CD4-positive, alpha-beta T cell treated with Interleukin-4 for 4 hours (primary cell): Measurements from ENCODE around the gene SLTM.
"Not testable (repeated sequence)": the region's sequence is repeated elsewhere in the genome, so short reads cannot be mapped to it uniquely, and the experiment has no call there.

Source experiments
- DNase-seq: peaks from one replicate; pipeline ENCODE4 v3.0.0-alpha.2; 2020

SLTM gene

DNA sequence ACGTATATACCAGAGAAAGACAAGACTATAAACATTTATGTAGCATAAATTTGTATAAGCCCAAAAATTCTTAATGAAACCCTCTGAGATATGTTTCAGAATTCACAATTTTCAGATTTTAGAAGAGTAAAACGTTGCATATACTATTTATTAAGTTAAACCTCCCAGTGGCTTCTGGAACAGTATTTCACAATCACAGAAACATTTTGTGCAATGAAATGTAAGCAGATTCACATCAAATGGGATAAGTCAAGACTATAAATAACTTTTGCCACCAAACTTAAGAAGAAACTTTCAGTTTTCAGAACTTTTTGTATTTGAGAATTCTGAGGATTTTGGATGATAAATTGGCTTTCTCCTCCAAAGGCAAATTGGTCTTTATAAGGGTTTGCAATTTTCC lies 9.2 kb downstream of the SLTM start:
- DNase-seq: no peak

DNA sequence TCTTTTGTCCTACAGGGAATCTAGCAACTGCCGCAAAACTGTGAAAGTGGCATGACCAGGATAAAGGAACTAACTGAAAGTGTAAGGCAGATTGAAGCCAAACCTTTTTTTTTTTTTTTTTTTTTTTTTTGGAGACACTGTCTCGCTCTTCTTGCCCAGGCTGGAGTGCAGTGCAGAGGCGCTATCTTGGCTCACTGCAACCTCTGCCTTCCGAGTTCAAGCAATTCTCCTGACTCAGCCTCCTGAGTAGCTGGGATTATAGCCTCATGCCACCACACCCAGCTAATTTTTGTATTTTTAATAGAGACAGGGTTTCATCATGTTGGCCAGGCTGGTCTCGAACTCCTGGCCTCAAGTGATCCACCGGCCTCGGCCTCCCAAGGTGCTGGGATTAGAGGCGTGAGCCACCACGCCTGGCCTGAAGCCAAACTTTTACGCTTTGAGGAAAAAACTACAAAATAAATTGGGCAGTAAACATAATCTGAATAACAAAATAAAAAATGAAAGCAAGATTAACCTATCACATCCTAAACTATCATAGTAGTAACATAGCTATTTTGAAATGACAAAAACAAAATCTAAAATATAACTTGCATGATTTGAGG lies 9.7 kb downstream of the SLTM start:
- no peak for DNase-seq

DNA sequence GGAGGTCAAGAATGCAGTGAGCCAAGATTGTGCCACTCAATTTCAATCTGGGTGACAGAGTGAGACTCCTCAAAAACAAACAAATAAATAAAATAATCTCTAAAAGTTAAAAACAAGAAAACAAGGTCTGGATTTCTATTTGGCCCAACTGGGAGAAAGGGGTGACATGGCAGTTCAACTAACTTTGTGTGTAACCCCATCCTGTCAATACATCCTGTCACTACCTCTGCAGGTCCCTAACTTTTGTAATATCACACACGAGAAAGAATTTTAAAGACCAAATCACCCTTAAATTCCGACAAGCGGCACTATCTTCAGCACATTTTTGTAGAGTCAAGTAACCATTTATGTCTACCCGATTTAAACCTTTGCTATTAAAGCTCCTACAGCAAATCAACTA lies 10.2 kb downstream of the SLTM start:
- DNase-seq: no peak

DNA sequence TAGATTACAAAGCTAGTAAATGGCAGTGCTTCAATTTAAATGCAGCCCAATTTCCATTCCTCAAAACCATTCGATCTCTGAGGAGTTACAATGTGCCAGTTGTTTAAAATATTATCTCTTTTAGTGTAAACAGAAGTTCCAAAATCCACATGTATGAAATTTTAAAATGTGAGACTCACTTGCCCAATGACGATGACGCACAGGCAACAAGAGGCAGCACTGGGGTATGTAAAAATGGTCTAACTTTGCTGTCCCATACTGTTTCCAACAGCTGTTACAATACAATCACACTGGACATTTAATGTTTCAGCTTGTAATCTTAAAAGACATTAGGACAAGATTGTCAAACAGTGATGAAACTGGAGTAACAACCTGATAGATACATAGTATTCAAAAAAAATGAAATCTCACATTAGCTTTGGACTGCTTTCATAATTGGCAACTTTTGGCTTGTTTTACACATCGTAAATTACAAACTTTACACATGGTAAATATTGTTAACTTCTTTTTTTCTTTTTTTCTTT lies 12.2 kb downstream of the SLTM start:
- no peak for DNase-seq

DNA sequence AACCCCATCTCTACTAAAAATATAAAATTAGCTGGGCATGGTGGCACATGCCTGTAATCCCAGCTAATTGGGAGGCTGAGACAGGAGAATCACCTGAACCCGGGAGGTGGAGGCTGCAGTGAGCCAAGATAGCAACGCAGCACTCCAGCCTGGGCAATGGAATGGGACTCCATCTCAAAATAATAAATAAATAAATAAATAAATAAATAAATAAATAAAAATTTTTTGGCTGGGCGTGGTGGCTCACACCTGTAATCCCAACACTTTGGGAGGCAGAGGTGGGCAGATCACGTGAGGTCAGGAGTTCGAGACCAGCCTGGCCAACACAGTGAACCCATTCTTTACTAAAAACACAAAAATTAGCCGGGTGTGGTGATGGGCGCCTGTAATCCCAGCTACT lies 13.0 kb downstream of the SLTM start:
- not testable (repeated sequence) for DNase-seq

DNA sequence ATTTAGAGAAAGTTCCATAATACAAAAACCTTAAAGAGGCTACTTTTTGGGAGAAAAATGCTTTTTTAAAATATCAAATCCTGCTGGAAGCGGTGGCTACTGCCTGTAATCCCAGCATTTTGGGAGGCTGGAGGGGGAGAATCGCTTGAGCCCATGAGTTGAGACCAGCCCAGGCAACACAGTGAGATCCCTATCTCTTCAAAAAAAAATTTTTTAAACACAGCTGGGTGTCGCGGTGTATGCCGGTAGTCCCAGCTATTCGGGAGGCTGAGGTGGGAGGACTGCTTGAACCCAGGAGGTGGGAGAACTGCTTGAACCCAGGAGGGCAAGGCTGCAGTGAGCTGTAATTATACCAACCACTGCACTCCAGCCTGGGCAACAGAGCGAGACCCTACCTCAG lies 14.2 kb downstream of the SLTM start:
- no peak for DNase-seq

DNA sequence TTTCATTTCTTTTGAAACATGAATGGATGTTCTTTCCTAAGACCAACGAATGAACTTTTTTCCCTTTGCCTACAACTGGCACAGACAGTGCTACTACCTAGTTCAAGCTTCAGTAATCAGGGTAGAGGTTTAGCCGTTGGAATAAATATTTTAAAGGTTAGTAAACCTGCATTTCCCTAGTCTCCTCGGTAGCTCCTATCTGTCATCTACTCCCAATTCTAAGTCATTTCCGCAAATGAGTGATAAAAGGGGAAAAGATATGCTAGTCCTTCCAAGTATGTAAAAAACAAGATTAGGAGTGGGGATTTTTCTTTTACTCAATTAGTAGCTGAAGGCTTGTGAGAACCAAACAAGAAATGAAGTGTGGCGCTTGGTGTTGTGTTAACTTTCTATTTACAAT lies 15.2 kb downstream of the SLTM start:
- no peak for DNase-seq

DNA sequence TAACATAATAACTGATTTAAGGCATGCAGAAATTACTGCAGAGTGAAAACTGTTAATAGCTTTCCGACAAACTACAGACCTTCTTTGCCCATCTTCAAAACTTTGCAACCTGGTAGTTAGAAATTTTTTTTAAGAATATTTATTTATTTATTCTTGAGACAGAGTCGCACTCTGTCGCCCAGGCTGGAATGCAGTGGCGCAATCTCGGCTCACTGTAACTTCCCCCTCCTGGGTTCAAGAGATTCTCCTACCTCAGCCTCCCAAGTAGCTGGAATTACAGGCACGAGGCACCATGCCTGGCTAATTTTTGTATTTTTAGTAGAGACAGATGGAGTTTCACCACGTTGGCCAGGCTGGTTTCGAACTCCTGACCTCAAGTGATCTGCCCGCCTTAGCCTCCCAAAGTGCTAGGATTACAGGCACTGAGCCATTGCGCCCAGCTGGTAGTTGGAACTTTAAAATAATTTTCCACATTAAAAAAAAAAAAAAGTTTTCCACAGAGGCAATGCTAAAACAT lies 15.8 kb downstream of the SLTM start:
- not testable (repeated sequence) for DNase-seq

DNA sequence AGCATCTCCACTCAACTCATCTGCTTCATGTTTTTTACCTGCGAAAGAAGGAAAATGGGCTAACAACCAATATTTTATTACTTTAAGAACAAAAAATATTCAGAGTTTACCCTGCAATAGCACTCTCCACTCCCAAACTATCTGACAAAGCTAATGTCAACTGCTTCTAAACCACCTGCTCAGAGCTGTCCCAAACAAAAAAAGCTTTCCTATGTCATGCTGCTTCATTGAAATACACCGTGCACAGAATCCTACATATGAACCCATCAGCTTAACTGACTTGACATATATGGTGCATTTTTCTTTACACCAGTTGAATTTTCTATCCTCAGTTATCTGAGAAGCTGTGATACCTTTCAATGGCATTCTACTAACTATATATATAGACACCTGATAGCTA lies 16.5 kb downstream of the SLTM start:
- no peak for DNase-seq

DNA sequence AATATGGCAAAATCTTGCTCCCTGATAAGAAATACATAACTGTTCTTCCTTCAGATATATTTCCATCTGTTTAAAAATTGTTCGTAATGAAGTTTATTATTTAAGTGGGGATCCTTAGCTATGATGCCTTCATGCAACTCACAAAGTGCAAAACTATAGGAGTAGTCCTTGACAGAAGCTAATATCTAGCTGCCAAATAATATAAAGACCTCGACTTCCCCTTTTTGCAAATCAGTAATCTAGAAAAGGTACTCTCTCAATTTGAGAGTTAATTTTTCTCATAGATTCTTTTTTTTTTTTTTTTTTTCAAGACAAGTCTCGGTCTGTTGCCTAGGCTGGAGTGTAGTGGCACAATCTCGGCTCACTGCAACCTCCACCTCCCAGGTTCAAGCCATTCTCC lies 23.0 kb downstream of the SLTM start:
- DNase-seq: no peak

DNA sequence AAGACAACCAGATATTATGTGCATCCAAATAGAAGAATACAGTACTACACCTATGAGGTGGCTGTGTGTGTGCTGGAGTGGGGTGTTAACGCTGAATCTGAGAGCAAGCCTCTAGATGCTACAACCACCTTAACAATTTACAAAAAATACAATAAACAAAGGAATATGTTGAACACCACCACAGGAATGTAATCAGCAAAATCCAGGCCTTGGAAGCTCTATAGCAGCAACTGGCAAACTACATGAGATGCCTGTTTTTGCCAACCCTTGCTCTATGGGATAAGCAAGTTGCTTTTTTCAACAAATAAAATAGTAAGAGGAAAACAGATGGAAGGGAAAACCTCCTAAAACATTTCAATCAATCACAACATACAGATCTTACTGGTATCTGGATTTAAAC lies 23.9 kb downstream of the SLTM start:
- DNase-seq: no peak

DNA sequence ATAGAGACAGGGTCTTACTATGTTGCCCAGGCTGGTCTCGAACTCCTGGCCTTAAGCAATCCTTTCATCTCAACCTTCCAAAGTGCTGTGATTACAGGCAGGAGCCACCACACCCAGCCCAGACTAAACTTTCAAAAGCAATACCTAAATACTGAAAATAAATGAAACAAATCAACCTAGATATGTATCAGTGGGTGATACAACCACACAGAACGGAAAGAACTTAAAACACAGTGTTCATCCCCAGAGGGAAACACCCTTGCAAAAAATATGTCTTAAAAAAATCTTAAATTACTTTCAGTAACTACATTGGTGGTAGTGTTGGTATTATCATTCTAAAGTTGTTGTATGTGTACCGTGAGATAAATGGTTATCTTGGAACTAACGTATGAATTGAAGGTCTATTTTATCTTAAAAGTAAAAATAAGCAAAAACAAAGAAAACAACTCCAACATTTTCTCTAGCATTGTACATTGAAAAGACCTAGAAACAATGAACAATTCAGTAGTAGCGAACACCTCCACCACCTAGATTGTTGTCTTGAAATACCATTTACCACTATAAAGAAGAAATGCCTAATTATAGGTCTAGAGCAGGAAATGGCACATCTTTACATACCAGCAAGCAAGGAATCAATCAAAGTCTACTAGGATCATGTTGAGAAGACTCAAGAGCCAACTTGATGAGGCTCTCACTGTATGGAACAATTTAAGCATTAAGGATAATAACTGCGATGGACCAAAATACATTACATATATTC lies 24.7 kb downstream of the SLTM start:
- DNase-seq: no peak

DNA sequence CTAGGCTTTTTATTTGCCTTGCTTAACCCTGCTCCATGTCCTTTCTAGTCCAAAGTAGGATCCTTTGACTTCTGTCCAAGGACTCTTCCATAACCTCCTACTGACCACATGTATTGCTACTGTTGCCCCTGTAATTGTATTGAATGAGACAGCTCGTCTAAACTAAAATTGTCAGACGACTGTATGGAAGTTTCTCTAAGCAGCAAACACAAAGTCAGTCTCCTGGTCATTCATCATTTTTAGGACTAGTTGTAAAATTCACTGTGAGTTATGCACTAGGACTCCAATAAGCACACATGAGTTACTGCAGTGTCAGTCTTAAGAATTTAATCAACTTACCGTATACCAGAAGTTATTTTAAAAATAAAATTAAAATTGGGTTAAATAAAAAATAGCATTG lies 32.8 kb downstream of the SLTM start:
- DNase-seq: no peak

DNA sequence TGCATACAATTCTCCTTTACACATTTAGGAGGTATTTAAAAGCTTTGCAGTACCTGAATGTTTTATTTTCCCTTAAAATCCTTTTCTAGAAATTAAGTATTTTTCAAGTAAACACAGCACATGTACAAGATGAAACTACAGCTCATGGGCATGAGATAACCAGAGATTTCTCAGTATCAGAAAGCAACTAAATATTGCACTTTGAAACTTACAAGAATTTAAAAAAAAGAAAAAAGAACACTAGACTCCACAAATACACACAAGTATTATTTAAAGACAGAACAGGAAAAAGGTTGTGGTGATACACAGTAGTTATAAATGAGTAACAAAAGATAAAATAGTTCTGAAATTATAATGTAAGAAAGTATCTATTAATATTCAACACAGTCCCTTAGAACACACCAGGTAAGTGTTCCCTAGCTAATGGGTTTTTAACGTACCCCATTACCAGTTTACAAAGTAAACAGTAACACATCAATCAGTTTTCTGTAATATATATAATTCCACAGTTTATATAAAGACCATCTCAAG lies 35.3 kb downstream of the SLTM start:
- DNase-seq: no peak

DNA sequence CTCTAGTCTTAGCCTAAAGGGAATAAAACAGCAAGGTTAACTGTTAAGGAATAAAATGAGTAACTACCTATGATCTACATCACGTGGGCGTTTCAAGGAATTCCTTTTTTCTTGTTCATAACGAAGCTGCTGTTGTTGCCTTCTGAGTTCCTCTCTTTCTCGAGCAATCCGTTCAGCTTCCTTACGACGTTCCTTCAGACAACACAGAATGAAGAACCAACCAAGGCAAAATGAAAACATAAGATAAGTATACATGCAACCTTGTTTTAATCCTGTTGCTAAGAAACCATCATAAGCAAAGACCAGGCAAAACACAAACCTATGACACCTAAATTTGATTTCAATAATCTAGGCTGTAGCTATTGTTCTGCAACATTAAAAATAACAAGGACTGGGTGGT lies 44.1 kb downstream of the SLTM start:
- no peak for DNase-seq

DNA sequence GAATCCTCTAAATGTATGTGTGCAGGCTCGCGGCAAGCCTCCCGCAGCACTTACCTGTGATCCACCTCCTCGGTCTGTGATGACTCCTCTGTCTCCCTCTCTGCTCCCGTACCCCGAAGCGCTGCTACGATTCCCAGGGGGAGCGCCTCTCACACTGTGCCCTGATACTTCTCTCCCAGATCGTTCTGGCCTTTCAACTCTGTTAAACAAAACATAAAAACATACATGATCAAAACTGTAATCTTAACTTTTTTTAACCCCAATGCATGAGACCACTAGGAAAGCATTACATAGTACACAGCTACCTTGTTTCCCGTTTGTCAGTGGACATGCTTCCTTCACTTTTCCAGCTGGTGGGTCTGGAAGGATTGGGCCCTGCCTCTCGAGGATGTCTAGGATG lies 46.6 kb downstream of the SLTM start:
- DNase-seq: no peak

DNA sequence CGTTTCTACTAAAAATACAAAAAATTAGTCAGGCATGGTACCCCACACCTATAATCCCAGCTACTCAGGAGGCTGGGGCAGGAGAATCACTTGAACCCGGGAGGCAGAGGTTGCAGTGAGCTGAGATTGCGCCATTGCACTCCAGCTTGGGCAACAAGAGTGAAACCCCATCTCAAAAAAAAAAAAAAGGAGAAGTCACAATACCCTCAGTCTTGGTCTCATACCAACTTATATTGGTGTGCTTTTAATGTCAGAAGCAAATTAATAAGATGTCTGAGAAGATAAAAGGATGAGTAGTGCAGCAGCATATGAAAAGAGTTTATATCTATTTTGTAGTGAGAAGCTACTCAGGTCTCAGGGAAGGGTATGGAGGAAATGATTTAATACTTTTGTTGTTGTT lies 49.6 kb downstream of the SLTM start:
- DNase-seq: not testable (repeated sequence)

DNA sequence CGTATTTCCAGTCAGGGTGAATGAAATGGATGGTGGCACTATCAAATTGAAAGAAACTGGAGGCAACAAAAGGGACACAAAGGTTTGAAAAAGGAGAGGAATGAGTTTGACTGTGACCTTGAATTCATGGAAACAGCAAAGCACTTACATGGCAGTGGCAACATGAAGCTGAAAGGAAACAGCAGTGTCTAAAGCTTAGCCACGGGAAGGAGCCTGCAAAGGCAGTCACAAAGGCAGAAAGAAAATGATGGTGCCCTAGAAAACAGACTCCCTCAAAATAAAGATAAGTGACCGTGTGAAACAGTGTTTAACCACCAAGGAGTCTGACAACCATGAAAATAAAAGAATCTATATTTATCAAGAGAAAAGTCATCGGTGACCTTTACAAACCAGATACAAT lies 51.2 kb downstream of the SLTM start:
- no peak for DNase-seq

DNA sequence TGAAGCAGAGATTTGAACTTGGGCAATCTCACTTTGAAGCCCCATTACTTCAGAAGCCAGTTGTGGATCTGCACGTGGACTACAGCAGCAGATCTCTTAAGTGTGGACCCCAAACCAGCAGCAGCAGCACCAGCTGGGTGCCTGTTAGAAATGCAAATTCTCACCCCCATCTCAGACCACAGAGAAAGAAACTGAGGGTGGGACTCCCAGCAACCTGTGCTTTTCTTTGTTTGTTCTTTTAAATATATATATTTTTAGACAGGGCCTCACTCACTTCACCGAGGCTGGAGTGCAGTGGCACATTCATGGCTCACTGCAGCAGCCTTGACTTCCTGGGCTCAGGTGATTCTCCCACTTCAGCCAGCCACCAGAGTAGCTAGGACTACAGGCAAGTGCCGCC lies 53.2 kb downstream of the SLTM start:
- DNase-seq: no peak

DNA sequence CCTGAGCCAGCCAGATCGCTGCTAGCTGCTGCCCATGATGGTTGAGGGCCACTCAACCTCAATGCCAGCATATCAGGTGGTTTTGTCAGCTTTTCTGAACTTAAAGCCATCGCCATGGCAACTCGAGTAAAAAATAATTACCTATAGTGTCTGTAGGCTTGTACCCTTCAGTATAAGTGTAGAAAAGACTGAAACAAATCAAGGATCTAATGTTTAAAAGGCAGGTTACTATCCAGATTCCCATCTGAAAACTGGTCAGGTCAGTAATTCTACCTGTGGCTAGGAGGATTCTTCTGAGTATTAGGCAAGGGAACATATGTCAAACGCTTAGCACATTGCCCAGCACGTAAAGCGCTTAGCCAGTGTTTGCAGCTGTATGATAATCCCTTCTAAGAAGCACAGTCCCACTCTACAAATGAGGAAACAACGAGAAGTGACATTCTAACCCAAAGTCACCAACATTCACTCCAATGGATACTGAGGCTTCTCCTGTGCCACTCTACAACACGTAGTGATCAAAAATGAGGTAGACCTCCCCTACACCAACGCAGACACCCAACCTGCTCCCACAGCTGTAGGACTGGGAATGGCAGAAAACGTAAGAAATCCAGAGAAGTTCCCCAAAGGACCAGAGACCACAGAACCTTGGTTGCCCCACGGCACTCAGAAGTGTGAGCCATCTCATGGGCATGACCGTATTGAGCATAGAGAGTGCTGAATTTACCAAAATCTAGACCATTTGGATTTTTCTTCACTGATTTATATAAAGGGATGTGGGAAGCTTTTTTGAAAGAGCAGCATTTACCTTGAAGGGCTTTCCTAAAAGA lies 55.3 kb downstream of the SLTM start:
- DNase-seq: no peak

DNA sequence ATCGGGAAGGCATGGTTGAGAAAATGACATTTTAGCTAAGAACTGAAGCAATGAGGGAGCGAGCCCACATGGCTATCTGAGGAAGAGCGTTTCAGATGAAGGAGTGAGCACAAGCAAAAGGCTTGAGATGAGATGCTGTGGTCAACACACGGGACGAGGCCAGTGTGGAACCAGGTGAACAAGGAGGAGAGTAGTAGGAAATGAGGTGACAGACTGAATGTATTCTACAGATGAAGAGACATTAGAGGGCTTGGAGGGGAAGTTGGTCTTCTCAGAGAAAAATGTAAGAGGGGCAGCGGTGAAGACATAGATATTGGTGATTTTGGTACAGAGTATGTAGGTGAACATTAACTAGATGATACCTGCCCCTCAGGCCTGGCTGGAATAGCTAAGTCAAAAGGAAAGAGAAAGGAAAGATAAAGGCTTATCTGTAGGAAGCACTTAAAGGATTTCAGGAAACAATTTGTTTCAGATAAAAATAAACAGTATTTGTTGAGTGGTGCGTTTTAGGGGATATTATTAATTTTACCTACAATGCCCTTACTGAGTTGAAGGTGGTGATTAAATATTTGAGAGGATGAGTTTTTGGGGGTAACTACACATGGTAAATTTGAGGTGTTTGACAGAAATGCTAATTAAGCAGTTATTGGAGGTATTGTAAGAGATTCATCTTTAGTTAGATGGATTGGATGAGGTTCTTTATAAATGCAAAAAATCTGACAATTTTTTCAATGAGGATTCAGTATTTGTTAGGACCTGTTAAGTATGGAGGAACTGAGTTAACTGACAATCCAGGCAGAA lies 57.0 kb downstream of the SLTM start:
- no peak for DNase-seq

DNA sequence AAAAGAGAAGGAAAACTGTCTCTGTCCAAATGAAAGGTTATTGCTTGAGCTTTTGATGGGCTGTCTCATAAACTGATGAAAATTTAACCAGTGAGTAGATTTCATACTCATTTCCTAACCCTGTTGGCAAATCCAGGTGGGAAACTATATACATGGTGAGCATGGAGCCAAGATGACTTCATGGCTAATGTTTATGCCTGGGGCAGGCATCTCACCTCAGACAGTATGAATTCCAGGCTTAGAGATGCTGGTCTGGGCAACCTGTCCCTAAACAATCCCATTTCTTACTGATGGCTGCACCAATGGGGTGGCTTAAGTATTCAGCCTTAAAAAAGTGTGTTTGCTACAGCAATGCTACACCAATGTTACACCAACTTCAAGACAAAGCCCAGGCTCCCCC lies 58.1 kb downstream of the SLTM start:
- no peak for DNase-seq

DNA sequence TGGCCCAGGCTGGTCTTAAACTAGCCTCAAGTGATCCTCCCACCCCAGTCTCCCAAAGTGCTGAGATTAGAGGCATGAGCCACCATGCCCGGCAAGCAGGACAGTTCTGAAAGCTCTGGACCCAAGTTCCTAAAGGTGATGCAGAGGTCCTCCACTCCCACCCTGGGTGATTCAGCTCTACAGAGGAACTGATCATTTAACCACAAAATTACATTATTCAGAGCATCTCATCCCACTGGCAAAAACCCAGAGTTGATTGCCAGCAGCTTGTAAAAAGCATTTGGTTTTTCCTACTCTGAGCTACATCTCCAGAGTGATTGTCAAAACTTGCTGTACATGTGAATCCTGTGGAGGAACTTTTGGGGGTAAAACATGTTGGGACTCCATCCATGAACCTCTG lies 60.2 kb downstream of the SLTM start:
- DNase-seq: no peak
